NOMO-1 treated with dmso at 0.1 percent for 144 hours (cell line): ENCODE measurements around the gene LTBP1.

ENCODE experiments used
- DNase-seq: peaks from one replicate; lab custom pipeline; 2025; ENCODE audit not compliant: unreplicated experiment; lab: John Stamatoyannopoulos, UW

The LTBP1 gene

GRCh38 chr2:33071591-33071990, 124.8 kb downstream of the LTBP1 start:
- no peak for DNase-seq

- DNase-seq, result no peak
Measured at GRCh38 chr2:33072614-33073013, 125.9 kb downstream of the LTBP1 start.

DNA sequence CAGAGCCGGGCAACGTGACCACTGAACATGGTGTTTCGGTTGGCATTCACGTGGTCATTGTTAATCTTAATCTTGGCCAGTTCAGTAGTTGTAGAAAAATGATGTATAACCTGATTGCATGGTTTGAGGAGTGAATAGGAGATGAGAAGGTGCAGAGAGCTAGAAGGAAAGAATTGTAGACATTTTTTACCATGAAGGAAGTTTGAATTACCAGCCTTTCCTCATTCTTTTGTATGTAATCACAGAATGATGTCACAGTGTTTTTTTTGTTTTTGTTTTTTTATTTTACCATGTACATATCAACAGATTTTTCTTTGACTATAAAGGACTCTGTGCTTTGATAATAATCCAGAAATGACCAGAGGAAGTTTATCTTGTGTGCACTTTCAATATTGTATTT, 126.3 kb downstream of the LTBP1 start:
- no peak for DNase-seq

GRCh38 chr2:33074197-33074596, 127.4 kb downstream of the LTBP1 start:
- no peak for DNase-seq

GRCh38 chr2:33077311-33077710, 130.6 kb downstream of the LTBP1 start:
- DNase-seq, result no peak

DNA sequence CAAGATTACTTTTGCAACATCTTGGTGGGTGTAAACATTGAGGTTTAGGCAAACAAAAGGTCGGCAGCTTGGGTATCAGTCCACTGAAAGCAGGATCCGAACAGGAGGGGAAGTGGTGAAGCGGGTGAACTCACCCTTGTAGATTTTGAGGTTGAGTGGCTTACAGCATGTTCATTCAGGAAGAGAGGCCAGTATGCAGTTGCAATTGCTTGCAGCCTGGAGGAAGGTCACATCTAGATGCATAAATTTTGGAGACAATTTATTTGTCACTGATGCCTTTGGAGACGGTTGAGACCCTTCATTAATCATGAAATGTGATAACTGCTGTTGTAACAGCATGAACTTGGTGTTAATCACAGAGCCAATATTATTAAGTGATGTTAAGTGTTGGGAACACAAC, 131.1 kb downstream of the LTBP1 start:
- no peak for DNase-seq

- no peak for DNase-seq
Measured at GRCh38 chr2:33081691-33082090, 134.9 kb downstream of the LTBP1 start.

DNA sequence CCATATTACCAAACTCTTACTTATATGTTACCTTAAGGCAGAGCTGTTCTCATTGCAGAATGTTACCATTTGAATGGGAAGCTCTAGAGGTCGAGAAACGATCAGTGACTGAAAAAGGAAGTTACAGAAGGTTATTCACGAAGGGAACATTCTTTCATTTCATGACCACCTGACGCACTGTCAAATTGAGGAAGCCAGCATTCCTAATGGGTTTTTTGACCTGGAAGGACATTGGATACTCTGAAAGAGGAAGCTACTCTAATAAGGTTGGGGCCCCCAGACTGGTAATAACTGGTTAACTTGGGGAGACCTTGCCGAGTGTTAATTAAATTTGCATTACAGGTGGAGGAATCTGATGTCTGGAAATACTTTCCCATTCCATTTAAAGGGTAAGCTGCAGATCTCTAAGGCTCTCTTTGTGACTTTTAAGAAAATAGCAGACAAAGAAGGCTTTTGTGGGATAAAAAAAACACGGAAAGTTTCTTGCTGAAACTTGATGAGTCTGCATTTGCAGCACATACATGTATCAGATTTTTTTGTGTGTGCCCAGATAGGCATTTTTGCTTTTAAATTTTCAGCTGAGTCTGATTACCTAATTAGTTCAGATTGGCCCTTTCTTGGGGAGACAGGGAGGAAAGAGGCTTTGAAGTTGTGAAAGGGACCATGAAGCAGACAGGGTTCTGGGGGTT, 137.1 kb downstream of the LTBP1 start:
- DNase-seq, result no peak

DNA sequence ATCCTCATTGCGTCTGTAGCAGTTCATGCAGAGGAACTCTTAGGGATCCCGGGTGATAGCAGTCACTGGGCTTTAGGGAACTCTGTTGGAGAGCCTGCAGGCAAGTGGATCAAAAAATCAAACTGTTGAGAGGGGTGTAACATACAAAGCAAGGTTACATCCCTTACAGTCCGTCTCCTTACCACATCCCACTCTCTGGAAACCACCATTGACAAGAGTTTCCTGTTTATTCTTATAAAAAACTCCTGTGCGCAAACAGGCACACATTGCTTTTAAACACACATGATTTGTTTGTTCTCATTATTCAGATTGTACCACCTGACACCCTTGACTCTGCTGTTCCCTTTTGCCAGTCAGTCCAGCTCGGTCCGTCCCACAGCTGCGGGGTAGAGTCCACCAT, 137.7 kb downstream of the LTBP1 start:
- DNase-seq, result no peak

DNA sequence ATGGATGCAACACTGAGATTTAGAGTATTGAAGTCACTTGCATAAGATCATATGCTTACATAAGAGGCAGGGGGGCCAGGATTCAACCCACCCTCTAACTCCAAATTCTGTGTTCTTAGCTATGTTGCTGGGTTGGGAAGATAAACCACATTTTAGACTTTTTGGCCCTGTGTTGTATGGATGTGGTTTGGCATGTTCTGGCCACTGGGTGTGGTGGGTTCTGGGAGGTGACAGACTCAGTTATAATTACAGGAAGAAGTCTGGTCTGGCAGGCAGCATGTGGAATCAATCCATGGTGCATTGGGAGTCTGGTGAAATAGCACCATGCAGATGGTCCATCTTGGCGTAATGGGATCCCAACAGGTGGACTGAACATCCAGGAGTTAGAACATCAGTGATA, 138.9 kb downstream of the LTBP1 start:
- no peak for DNase-seq

- no peak for DNase-seq
Measured at GRCh38 chr2:33086400-33087015, 139.8 kb downstream of the LTBP1 start.

GRCh38 chr2:33090553-33091134, 143.9 kb downstream of the LTBP1 start:
- DNase-seq, result no peak

DNA sequence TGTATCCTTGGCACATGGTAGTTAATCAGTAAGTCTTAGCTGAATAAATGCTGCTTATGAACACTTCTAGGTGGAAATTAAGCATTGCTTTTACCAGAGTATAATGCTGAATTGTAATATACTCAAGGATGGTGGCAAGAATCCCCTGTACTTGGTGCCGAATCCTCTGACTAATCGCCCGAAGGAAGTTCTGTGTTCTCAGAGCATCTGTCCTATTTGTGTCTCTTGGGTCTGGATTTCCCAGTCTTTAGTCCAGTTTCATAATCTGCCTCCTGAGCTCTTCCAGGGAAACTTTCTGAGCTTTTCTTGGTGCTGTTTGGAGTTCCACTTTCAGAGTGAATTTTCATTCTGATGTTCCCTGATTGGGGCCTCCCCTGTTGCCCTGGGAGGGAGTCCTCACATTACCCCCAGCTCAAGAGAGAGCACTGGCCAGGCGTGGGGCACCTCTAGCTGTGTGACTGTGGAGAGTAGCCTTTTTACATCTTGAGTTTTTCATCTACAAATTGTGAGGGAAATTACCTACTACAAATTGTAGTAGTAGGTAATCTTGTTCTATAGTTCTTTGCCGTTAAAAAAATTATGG, 144.9 kb downstream of the LTBP1 start:
- no peak for DNase-seq

- DNase-seq, result no peak
Measured at GRCh38 chr2:33093283-33093993, 146.7 kb downstream of the LTBP1 start.

GRCh38 chr2:33094303-33094702, 147.6 kb downstream of the LTBP1 start:
- no peak for DNase-seq

GRCh38 chr2:33099989-33100388, 153.2 kb downstream of the LTBP1 start:
- no peak for DNase-seq

DNA sequence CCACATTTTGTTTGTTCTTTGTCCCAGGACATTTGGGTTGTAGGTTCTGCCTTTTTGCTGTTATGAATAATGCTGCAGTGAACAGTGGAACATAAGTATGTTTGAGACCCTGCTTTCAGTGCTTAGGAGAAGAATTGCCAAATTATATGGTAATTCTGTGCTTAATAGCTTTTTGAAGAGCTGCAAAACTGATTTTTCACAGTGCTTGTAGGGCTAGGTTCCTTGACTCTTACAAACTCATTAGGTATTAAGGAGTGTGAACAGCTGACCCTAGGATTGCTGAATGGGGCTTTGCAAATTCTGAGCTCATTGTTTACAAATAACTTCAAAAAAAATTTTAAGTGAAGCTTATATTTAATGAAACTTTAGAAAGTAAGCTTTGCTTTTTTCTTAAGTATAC, 154.2 kb downstream of the LTBP1 start:
- DNase-seq, result no peak

DNA sequence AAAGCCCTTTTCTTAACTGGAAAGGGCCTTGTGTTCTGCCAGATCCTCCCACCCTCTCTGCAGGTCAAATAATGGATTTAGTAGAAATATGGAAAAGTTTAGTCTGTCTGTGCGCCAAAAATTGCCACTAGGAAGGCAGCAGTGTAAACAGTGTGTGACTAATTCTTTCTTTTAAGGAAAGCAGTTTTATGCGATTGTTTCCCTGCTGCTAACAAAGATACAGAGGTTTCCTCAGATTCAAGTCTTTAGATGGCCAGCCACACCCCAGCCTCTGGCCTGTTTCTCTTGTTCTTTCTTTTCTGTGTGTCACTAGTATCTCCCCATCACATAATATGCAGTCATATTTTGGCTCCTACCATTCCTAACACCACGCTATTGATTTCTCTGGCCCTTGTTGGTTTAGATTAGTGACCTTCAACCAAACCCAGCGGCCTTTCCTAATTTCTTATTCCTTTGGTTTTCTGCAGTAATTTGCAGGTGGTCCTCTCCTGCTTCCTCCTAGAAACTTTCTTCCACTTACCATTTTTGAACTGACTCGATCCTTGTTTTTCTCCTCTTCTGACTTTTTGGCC, 157.4 kb downstream of the LTBP1 start:
- DNase-seq, result no peak

DNA sequence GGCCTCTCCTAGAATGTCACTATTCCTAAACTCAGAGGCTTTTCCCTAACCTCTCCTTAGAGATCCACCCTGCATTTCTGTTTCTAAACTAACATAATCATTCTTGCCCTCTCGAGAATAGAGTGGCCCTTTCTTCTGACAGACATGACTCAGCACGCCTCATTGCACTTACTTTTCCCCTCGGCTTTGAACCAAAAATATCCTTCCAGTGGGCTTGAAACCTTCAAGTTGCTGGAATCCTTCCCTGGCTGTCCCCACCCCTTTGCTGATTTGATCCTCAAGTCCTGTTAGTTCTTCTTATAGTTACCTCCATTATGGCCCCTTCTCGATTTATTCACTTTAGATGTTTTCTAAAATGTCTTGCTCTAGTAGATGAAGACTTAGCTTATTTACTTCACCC, 158.0 kb downstream of the LTBP1 start:
- DNase-seq, result no peak

- DNase-seq, result no peak
Measured at GRCh38 chr2:33106115-33106514, 159.4 kb downstream of the LTBP1 start.
